ENCODE data around the gene PLCB3.

Gene PLCB3

DNA sequence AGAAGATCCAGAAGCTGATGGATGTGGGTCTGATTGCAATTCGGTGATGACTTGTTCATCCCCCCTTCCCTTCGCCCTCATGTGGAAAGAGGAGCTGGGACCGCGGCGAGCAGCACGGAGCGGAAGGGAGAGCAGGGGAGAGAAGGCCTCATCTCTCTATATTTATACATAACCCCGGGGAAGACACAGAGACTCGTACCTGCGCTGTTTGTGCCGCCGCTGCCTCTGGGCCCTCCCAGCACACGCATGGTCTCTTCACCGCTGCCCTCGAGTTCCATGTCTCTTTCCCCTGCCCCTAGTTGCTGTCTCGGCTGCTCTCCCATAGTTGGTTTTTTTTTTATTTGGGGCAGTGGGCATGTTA is 47.3 kb upstream of the PLCB3 start:
- H4K20me1 ChIP-seq (ENCODE audit: insufficient read depth, low read length), result no peaks in the 10 kb centered on the region; the same call in 1 of the 2 replicates
- H3K4me2 ChIP-seq (ENCODE audit: low read length), result no peak overlapping the region
- no peaks in the 10 kb centered on the region for H3K9me3 ChIP-seq (ENCODE audit: insufficient read depth, low read length)
- no peak overlapping the region for H2AFZ ChIP-seq (ENCODE audit: low read depth, low read length)
- TF ChIP-seq EZH2phosphoT487 (IDR thresholded peaks at IDR 0.05; ENCODE audit: low read depth), result no peak
- TF ChIP-seq, protein P1, sequence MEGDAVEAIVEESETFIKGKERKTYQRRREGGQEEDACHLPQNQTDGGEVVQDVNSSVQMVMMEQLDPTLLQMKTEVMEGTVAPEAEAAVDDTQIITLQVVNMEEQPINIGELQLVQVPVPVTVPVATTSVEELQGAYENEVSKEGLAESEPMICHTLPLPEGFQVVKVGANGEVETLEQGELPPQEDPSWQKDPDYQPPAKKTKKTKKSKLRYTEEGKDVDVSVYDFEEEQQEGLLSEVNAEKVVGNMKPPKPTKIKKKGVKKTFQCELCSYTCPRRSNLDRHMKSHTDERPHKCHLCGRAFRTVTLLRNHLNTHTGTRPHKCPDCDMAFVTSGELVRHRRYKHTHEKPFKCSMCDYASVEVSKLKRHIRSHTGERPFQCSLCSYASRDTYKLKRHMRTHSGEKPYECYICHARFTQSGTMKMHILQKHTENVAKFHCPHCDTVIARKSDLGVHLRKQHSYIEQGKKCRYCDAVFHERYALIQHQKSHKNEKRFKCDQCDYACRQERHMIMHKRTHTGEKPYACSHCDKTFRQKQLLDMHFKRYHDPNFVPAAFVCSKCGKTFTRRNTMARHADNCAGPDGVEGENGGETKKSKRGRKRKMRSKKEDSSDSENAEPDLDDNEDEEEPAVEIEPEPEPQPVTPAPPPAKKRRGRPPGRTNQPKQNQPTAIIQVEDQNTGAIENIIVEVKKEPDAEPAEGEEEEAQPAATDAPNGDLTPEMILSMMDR (IDR thresholded peaks at IDR 0.05; ENCODE audit: low read depth, low read length), result no peak
- peaks cover 56% of the 10 kb centered on the region for H3K36me3 ChIP-seq (replicated peaks; ENCODE audit: low read depth, low read length)
- no peak overlapping the region for H3K27ac ChIP-seq (ENCODE audit: low read length)
- H3K4me1 ChIP-seq (ENCODE audit: low read length), result peaks cover 47% of the 10 kb centered on the region
- H3K27me3 ChIP-seq (ENCODE audit: low read depth, low read length), result no peaks in the 10 kb centered on the region
- H3K79me2 ChIP-seq (ENCODE audit: low read length), result peaks cover 36% of the 10 kb centered on the region
- no peak overlapping the region for H3K9ac ChIP-seq (ENCODE audit: low read length)
- no peak overlapping the region for H3K4me3 ChIP-seq (ENCODE audit: low read length)

DNA sequence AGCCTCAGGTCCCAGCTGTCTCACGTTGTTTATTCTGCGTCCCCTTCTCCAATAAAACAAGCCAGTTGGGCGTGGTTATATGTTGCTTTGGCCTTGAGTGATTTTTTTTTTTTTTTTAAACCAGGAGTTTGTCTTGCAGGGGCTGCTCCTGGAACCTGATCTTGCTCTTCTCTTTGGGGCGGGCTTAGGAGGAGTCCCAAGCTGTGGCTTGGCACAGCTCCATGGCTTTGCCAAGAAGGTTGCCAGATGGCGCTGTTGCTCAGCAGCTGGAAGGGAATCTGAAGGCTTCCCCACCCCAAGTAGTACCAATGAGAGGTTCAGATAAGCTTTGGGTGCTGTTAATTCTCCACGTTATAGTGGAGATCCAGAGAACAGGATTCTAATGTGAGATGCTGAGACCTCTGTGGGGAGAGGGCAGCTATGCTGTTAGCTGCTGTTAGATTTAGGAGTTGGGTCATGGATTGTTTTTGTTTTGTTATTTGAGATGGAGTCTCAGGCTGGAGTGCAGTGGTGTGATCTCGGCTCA is 46.8 kb upstream of the PLCB3 start:
- Histone ChIP-seq H3K9me3 (ENCODE audit: insufficient read depth, low read length) (no peaks in the 10 kb centered on the region), H3K4me3 (ENCODE audit: low read length) (no peak overlapping the region), H3K27me3 (ENCODE audit: low read depth, low read length) (no peaks in the 10 kb centered on the region), H3K9ac (ENCODE audit: low read length) (no peak overlapping the region), H2AFZ (ENCODE audit: low read depth, low read length) (no peak overlapping the region), H3K36me3 (replicated peaks; ENCODE audit: low read depth, low read length) (peaks cover 56% of the 10 kb centered on the region), H3K4me1 (ENCODE audit: low read length) (peaks cover 47% of the 10 kb centered on the region), H3K27ac (ENCODE audit: low read length) (peak overlapping the region; percentile 88), H4K20me1 (ENCODE audit: insufficient read depth, low read length) (no peaks in the 10 kb centered on the region; the same call in 1 of the 2 replicates), H3K79me2 (ENCODE audit: low read length) (peaks cover 36% of the 10 kb centered on the region), H3K4me2 (ENCODE audit: low read length) (no peak overlapping the region)
- TF ChIP-seq, protein P1 (IDR thresholded peaks at IDR 0.05; ENCODE audit: low read depth, low read length), result peak; percentile 86
- no peak for TF ChIP-seq EZH2phosphoT487 (IDR thresholded peaks at IDR 0.05; ENCODE audit: low read depth)

DNA sequence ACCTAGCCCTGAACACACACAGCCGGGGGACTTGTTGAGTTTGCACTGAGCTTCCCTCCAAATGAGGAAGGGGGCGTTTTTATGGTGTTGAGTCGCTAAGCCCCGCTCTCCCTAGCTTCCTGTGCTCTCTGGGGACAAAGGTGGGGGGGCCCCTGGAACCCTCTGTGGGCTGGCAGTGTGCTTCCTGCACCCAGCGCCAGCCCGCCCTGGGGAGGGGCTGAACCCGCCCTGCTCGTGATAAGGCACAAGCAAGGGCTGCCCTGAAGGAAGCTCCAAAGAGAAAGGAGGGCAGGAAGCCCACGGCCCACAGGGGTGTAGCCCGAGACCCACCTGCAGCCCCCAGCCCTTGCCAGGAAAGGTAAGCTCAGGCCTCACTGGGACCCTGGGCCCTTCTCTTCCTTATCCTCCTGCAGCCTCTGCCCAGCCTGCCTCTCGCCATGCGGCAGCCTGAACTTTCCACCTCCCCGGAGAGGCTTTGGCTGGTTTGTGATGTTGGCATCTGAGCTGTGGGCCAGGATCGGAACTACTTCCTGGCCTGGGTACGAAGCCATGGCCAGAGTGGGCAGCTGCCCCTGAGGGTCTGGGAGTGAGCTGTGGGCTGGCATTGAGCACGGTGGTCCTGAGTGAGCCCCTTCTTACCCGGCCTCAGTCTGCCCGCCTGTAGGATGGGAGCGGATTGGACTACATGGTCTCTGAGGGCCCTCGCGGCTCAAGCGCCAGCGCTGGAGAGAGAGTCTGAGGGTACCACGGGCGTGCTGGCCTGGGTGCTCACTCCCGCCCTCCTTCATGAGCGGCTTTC is 44.7 kb upstream of the PLCB3 start, which contains the start of gene FERMT3:
FERMT3 (plus strand) TSS at position 265 of the 799 bp plus-strand sequence. CDS start 644 bp downstream, outside the sequence.
- H3K27ac ChIP-seq (ENCODE audit: low read length), result peak within 1 kb of the TSS; percentile 88
- H3K4me3 ChIP-seq (ENCODE audit: low read length), result peak within 1 kb of the TSS; percentile 82
- no peak for TF ChIP-seq EZH2phosphoT487 (IDR thresholded peaks at IDR 0.05; ENCODE audit: low read depth)
- TF ChIP-seq, protein P1 (IDR thresholded peaks at IDR 0.05; ENCODE audit: low read depth, low read length), result no peak; the same call in 1 of the 2 replicates
- H3K9me3 ChIP-seq (ENCODE audit: insufficient read depth, low read length), result no peaks in the 10 kb centered on the region
- H3K4me2 ChIP-seq (ENCODE audit: low read length), result peak within 1 kb of the TSS; percentile 95
- peaks cover 47% of the 10 kb centered on the region for H3K4me1 ChIP-seq (ENCODE audit: low read length)
- H4K20me1 ChIP-seq (ENCODE audit: insufficient read depth, low read length), result no peaks in the 10 kb centered on the region
- H3K9ac ChIP-seq (ENCODE audit: low read length), result peak within 1 kb of the TSS; percentile 94
- H3K79me2 ChIP-seq (ENCODE audit: low read length), result peaks cover 31% of the 10 kb centered on the region
- H3K36me3 ChIP-seq (replicated peaks; ENCODE audit: low read depth, low read length), result peaks cover 52% of the 10 kb centered on the region
- H2AFZ ChIP-seq (ENCODE audit: low read depth, low read length), result no peak within 1 kb of the TSS
- H3K27me3 ChIP-seq (ENCODE audit: low read depth, low read length), result no peaks in the 10 kb centered on the region

Measured in OCI-LY3 (cell line).